HEK293 (cell line): ENCODE results near the gene PURB.

Experiments used
- CTCF ChIA-PET: fragments of 350-600 bp; formaldehyde crosslinking; extraction: SDS; loops from one replicate; lab custom pipeline; 2021; ENCODE audit warnings: antibody characterized with exemption; lab: Yijun Ruan, JAX
- POLR2A ChIA-PET: fragments of 300-600 bp; formaldehyde crosslinking; extraction: SDS; loops from one replicate; lab custom pipeline; 2020; ENCODE audit warnings: antibody characterized with exemption, inconsistent platforms; lab: Yijun Ruan, JAX
- H3K27ac ChIP-seq: fragments of 200-500 bp; sonication (Bioruptor generic); 2 replicates; pipeline ENCODE4 v1.5.1; 2014; ENCODE audit warnings: low read depth, low read length, control low read depth, inconsistent platforms; ENCODE audit errors: extremely low read depth
- H3K36me3 ChIP-seq, 2 experiments: fragments of 200-500 bp in 1 of 2; sonication (Bioruptor generic) in 1 of 2; 1 replicate in 1 of 2; 2 replicates in 1 of 2; pipeline ENCODE4 v1.5.1; 2014 to 2017; ENCODE audit warnings: inconsistent platforms in 2 of 2, low read length in 2 of 2; ENCODE audit not compliant: control insufficient read depth in 2 of 2, insufficient read depth in 1 of 2
- H3K4me1 ChIP-seq: fragments of 200-500 bp; sonication (Bioruptor generic); 2 replicates; pipeline ENCODE4 v1.5.1; 2014; ENCODE audit warnings: mild to moderate bottlenecking, low read length, inconsistent platforms; ENCODE audit not compliant: control insufficient read depth, insufficient read depth
- H3K4me3 ChIP-seq: 2 replicates; pipeline ENCODE4 v1.5.1; 2011; ENCODE audit warnings: low read depth, mild to moderate bottlenecking, control low read depth, low read length, moderate library complexity
- H3K9me3 ChIP-seq: fragments of 200-500 bp; sonication (Bioruptor generic); 2 replicates; pipeline ENCODE4 v1.5.1; 2014; ENCODE audit warnings: low read depth, low read length, inconsistent platforms; ENCODE audit not compliant: control insufficient read depth, insufficient read depth
- CTCF ChIP-seq: fragments of 450-650 bp; formaldehyde crosslinking; IDR thresholded peaks from 2 replicates; pipeline ENCODE4 v1.5.1; 2016; ENCODE audit warnings: missing biosample characterization, missing genetic modification characterization
- ELK4 ChIP-seq: IDR thresholded peaks from 2 replicates; pipeline ENCODE4 v1.6.1; 2011; ENCODE audit warnings: mild to moderate bottlenecking, low read depth, low read length, borderline replicate concordance
- FEZF1 ChIP-seq: fragments of 450-650 bp; formaldehyde crosslinking; IDR thresholded peaks from 2 replicates; pipeline ENCODE4 v1.5.1; 2016; ENCODE audit warnings: missing biosample characterization, missing genetic modification characterization
- KLF16 ChIP-seq: fragments of 450-650 bp; formaldehyde crosslinking; IDR thresholded peaks from 2 replicates; pipeline ENCODE4 v1.5.1; 2017; ENCODE audit warnings: missing biosample characterization, missing genetic modification characterization
- KLF7 ChIP-seq: fragments of 450-650 bp; formaldehyde crosslinking; IDR thresholded peaks from 2 replicates; pipeline ENCODE4 v1.5.1; 2016; ENCODE audit warnings: missing biosample characterization, missing genetic modification characterization, borderline replicate concordance
- MZF1 ChIP-seq: fragments of 450-650 bp; formaldehyde crosslinking; IDR thresholded peaks from 2 replicates; pipeline ENCODE4 v1.5.1; 2017; ENCODE audit warnings: missing biosample characterization, missing genetic modification characterization, borderline replicate concordance
- TSHZ1 ChIP-seq: fragments of 450-650 bp; formaldehyde crosslinking; IDR thresholded peaks from 2 replicates; pipeline ENCODE4 v1.5.1; 2016; ENCODE audit warnings: missing biosample characterization, missing genetic modification characterization, borderline replicate concordance
- YY2 ChIP-seq: fragments of 450-650 bp; formaldehyde crosslinking; IDR thresholded peaks from 2 replicates; pipeline ENCODE4 v1.5.1; 2016; ENCODE audit warnings: missing biosample characterization, missing genetic modification characterization
- ZBTB1 ChIP-seq: fragments of 450-650 bp; formaldehyde crosslinking; IDR thresholded peaks from 2 replicates; pipeline ENCODE4 v1.5.1; 2016; ENCODE audit warnings: missing biosample characterization, missing genetic modification characterization
- ZNF302 ChIP-seq: fragments of 450-650 bp; formaldehyde crosslinking; IDR thresholded peaks from 2 replicates; pipeline ENCODE4 v1.5.1; 2016; ENCODE audit warnings: missing biosample characterization, missing genetic modification characterization, low read depth
- ZNF426 ChIP-seq: fragments of 450-650 bp; formaldehyde crosslinking; IDR thresholded peaks from 2 replicates; pipeline ENCODE4 v1.5.1; 2017; ENCODE audit warnings: missing biosample characterization, missing genetic modification characterization, mild to moderate bottlenecking, inconsistent platforms, moderate library complexity
- ZNF549 ChIP-seq: fragments of 450-650 bp; IDR thresholded peaks from 2 replicates; pipeline ENCODE4 v1.5.1; 2018; ENCODE audit warnings: missing biosample characterization, missing genetic modification characterization, mild to moderate bottlenecking, inconsistent platforms, moderate library complexity
- ZNF623 ChIP-seq: fragments of 450-650 bp; formaldehyde crosslinking; IDR thresholded peaks from 2 replicates; pipeline ENCODE4 v1.5.1; 2016; ENCODE audit warnings: missing biosample characterization, missing genetic modification characterization
- ZNF624 ChIP-seq: fragments of 450-650 bp; formaldehyde crosslinking; IDR thresholded peaks from 2 replicates; pipeline ENCODE4 v1.5.1; 2017; ENCODE audit warnings: missing biosample characterization, missing genetic modification characterization
- ZNF704 ChIP-seq: fragments of 450-650 bp; formaldehyde crosslinking; IDR thresholded peaks from 2 replicates; pipeline ENCODE4 v1.5.1; 2016; ENCODE audit warnings: missing biosample characterization, missing genetic modification characterization
- TF ChIP-seq, protein P1 (sequence below): fragments of 450-650 bp; formaldehyde crosslinking; conservative IDR thresholded peaks from 2 replicates; pipeline ENCODE4 v1.5.1; 2016; ENCODE audit warnings: low read depth, missing biosample characterization, missing genetic modification characterization
- TF ChIP-seq, protein P2 (sequence below): fragments of 450-650 bp; formaldehyde crosslinking; IDR thresholded peaks from 2 replicates; pipeline ENCODE4 v1.5.1; 2016; ENCODE audit warnings: missing biosample characterization, missing genetic modification characterization, low read depth
- TF ChIP-seq, protein P3 (sequence below): fragments of 450-650 bp; formaldehyde crosslinking; IDR thresholded peaks from 2 replicates; pipeline ENCODE4 v1.5.1; 2017; ENCODE audit warnings: missing biosample characterization, missing genetic modification characterization

PURB gene

DNA sequence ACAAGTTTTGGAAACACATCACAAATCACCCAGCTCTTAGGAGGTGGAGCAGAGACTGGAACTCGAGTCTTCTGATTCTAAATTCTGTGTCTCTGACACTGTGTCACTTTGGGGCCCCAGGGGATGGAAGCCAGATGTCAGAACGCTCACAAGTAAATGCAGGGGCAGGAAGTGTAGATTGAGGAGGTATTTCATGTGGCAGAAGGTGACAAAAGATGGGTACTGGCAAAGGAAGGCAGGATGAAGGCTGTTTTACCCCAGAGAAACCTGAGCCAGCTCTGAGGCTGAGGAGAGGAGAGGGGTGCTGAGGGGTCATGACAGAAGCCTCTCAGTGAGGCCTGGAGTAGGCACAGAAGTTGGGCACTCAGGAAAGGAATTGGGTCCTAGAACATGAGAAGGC is 6.0 kb upstream of the PURB start (continued):
- TF ChIP-seq, protein P1, sequence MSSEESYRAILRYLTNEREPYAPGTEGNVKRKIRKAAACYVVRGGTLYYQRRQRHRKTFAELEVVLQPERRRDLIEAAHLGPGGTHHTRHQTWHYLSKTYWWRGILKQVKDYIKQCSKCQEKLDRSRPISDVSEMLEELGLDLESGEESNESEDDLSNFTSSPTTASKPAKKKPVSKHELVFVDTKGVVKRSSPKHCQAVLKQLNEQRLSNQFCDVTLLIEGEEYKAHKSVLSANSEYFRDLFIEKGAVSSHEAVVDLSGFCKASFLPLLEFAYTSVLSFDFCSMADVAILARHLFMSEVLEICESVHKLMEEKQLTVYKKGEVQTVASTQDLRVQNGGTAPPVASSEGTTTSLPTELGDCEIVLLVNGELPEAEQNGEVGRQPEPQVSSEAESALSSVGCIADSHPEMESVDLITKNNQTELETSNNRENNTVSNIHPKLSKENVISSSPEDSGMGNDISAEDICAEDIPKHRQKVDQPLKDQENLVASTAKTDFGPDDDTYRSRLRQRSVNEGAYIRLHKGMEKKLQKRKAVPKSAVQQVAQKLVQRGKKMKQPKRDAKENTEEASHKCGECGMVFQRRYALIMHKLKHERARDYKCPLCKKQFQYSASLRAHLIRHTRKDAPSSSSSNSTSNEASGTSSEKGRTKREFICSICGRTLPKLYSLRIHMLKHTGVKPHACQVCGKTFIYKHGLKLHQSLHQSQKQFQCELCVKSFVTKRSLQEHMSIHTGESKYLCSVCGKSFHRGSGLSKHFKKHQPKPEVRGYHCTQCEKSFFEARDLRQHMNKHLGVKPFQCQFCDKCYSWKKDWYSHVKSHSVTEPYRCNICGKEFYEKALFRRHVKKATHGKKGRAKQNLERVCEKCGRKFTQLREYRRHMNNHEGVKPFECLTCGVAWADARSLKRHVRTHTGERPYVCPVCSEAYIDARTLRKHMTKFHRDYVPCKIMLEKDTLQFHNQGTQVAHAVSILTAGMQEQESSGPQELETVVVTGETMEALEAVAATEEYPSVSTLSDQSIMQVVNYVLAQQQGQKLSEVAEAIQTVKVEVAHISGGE, result no peak
- TF ChIP-seq ZNF426 (no peak), ZNF623 (tag by site-specific recombination) (no peak), FEZF1 (no peak), KLF7 (tag by site-specific recombination) (no peak), ZBTB1 (tag by site-specific recombination) (no peak), ZNF549 (tag by site-specific recombination) (no peak), ZNF624 (tag by site-specific recombination) (no peak), CTCF (tag by site-specific recombination) (no peak), YY2 (no peak), ELK4 (no peak), MZF1 (tag by site-specific recombination) (no peak), ZNF302 (tag by site-specific recombination) (no peak)
- TF ChIP-seq, protein P2, sequence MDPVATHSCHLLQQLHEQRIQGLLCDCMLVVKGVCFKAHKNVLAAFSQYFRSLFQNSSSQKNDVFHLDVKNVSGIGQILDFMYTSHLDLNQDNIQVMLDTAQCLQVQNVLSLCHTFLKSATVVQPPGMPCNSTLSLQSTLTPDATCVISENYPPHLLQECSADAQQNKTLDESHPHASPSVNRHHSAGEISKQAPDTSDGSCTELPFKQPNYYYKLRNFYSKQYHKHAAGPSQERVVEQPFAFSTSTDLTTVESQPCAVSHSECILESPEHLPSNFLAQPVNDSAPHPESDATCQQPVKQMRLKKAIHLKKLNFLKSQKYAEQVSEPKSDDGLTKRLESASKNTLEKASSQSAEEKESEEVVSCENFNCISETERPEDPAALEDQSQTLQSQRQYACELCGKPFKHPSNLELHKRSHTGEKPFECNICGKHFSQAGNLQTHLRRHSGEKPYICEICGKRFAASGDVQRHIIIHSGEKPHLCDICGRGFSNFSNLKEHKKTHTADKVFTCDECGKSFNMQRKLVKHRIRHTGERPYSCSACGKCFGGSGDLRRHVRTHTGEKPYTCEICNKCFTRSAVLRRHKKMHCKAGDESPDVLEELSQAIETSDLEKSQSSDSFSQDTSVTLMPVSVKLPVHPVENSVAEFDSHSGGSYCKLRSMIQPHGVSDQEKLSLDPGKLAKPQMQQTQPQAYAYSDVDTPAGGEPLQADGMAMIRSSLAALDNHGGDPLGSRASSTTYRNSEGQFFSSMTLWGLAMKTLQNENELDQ, result no peak
- TF ChIP-seq, protein P3, sequence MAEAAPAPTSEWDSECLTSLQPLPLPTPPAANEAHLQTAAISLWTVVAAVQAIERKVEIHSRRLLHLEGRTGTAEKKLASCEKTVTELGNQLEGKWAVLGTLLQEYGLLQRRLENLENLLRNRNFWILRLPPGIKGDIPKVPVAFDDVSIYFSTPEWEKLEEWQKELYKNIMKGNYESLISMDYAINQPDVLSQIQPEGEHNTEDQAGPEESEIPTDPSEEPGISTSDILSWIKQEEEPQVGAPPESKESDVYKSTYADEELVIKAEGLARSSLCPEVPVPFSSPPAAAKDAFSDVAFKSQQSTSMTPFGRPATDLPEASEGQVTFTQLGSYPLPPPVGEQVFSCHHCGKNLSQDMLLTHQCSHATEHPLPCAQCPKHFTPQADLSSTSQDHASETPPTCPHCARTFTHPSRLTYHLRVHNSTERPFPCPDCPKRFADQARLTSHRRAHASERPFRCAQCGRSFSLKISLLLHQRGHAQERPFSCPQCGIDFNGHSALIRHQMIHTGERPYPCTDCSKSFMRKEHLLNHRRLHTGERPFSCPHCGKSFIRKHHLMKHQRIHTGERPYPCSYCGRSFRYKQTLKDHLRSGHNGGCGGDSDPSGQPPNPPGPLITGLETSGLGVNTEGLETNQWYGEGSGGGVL (tag by site-specific recombination), result no peak
- TF ChIP-seq, all 188 proteins: peak for 0

GRCh38 chr7:44889086-44889781 is 3.9 kb upstream of the PURB start:
- POLR2A ChIA-PET, result interaction anchor here (0.8 kb wide), 1 partner anchor 41 kb away, joined by 3 read pairs; the partner anchor contains the start of gene H2AZ2

More at GRCh38 chr7:44889086-44889781, 3.9 kb upstream of the PURB start:
- TF ChIP-seq KLF16 (tag by site-specific recombination), result no peak
- no peak for TF ChIP-seq ZNF704 (tag by site-specific recombination)
- no peak for TF ChIP-seq TSHZ1 (tag by site-specific recombination)
- Histone ChIP-seq H3K4me1 (no peaks in the 10 kb centered on the region), H3K9me3 (no peaks in the 10 kb centered on the region), H3K27ac (no peak overlapping the region), H3K36me3 (peaks cover 0 to under 1% of the 10 kb centered on the region in 2 experiments; a peak in 1 of 3 replicates), H3K4me3 (no peak overlapping the region)
- CTCF ChIA-PET, result no interaction called here
